ENCODE results near the gene FLT4. TPM values are rescaled to one million over a fixed set of nuclear protein-coding genes. Genes with fewer than 3 reads are reported as not detected.
A peak's percentile ranks its signal among the peaks of the same experiment; 100 is the strongest.
"Not testable (repeated sequence)": the region's sequence is repeated elsewhere in the genome, so short reads cannot be mapped to it uniquely, and the experiment has no call there.

FLT4 gene
- 236 and 480 TPM in 2 replicates for total RNA-seq

- DNase-seq (ENCODE audit: low read depth in 2 of 2) = peak in 1 of 2 donors; percentile 45
These were observed at the start of gene FLT4 for GRCh38 chr5:180649297-180650039. Gene FLT4, minus strand, starts transcription at chr5:180649600. Its CDS starts 55 bp downstream, at chr5:180649545.

- DNase-seq (ENCODE audit: low read depth in 2 of 2) = no peak
These were observed 49.6 kb upstream of the FLT4 start for GRCh38 chr5:180699042-180699441.

DNA sequence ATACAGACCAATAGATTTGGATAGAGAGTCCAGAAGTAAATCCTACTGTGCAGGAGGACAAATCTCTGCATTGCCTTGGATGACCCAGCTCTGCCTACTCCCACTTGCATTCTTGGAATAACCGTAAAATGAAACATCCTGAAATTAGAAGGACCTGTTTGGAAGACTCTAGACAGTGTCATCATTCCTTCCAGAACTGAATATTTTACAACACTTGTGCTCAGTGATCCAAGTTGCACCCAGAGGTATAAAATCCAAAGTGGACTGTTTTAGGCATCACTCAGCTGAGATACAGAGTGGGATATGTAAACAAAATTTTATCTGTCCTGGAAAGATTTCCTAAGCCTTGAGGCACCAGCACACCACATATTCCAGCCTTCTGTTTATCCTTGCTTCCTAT lies 46.7 kb upstream of the FLT4 start:
- DNase-seq (ENCODE audit: low read depth in 2 of 2) = no peak

DNA sequence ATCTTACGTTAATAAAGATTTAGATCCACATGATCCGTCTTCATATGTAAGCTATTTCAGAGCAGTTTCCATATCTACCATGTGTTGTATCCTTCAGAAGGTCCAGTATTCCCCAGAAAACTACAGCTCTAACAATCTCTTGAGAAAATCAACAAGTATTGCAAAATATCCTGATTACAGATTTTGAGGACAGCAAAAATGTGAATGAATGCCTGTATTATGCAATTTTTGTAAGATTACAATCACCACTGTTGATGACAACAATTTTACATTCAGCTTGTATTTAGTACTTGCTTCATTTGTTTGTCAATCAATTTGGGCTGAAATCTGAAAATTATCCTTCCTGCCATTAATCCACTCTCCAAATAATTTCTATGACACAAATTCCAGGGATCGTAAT lies 43.0 kb upstream of the FLT4 start:
- no peak for DNase-seq (ENCODE audit: low read depth in 2 of 2)

DNA sequence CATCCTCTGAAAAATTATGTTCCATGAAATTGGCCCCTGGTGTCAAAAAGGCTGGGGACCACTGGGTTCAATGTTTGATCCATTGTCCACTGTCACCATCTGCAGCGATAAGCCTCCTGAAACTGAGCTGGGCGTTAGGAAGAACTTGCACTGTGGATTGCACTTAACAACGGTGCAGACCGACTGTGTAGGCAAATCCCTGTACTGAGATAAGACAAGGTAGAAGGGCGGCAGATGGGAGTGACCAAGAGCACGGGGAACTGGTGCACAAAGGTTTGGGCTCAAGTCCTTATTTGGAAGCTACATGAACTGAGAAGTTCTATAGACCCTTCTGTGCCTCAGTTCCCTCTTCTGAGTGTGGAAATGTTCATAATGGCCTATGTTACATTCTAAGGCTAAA lies 41.6 kb upstream of the FLT4 start:
- DNase-seq (ENCODE audit: low read depth in 2 of 2) = no peak

GRCh38 chr5:180690562-180690961 lies 41.2 kb upstream of the FLT4 start:
- DNase-seq (ENCODE audit: low read depth in 2 of 2) = no peak

- no peak for DNase-seq (ENCODE audit: low read depth in 2 of 2)
These were observed 40.4 kb upstream of the FLT4 start for GRCh38 chr5:180689775-180690174.

DNA sequence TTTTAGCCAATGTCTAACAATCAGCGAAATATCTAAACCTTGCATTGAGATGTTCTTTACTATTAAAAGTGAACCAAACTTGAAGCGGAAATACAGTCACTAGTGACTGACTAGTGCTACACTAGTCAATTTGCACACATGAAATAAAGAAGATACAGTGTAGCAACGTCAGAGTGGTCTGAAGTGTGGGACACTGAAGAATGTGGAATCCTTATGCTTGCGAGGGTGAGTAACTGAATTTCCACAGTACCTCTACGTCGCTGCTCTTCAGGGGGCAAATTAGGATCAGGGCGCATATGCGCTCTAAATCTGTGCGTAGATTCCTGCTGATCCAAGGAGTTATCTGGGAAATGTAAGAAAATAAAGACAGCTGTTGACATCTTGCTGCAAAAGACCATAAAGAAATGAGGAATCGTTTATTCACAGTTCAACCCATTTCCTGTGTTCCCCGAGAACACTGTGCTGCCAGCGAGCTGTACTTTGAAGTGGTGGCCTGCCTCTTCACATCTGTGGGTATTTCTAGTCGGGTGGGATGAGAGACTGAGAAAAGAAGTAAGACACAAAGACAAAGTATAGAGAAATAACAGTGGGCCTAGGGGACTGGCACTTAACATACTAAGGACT lies 39.8 kb upstream of the FLT4 start:
- DNase-seq (ENCODE audit: low read depth in 2 of 2) = no peak

DNA sequence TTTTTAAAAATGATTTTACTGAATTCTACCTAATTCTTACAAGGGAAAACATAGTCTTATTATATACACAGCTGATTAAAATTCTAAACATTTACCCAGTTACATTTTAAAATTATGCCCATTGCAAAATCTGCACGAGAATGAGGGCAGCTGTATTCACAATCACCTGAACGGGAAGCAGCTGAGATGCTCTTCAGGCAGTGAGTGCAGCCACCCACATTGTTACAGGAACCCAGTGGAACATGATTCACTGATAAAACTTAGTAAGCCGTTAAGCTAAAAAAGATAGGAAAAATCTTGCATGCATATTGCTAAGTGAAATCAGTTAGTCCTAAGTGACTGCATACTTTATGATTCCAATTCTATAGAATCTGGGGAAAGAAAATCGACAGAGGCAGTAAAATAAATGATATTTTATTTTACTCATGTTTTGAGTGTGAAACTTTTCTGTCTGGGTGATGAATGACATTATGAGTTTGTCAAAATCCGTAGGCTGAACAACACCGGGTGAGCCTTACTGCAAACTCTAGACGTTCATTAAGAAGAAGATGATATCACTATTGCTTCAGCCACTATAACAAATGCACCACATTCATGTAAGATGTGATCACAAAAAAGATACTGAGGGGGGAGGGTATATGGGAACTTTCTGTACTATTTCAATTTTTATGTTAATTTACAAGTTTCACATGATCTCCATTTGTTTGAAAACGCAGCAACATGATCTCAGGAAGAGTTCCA lies 39.1 kb upstream of the FLT4 start:
- DNase-seq (ENCODE audit: low read depth in 2 of 2) = no peak

DNA sequence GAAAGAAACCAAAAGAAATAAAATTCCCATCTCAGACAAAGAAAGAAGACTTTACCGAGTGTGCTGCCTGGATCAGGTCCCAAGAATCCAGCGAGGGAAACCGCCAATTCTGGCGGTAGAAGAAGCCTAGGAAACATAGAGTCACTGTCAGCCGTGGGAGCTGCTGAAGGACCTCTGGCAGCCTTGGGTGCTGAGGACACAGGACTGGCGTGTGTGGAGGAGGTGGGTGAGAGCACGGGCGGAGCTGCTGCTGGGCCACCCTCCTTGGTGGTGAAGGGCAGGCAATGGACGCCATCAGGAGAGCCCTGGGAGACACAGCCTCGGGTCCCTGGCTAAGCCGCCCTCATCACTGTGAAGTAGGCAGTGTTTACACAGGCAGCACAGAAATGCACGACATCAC lies 37.4 kb upstream of the FLT4 start:
- not testable (repeated sequence) for DNase-seq (ENCODE audit: low read depth in 2 of 2)

GRCh38 chr5:180684623-180685161 lies 35.3 kb upstream of the FLT4 start:
- no peak for DNase-seq (ENCODE audit: low read depth in 2 of 2)

GRCh38 chr5:180683220-180683922 lies 34.0 kb upstream of the FLT4 start:
- no peak for DNase-seq (ENCODE audit: low read depth in 2 of 2)

GRCh38 chr5:180682560-180682959 lies 33.2 kb upstream of the FLT4 start:
- DNase-seq (ENCODE audit: low read depth in 2 of 2) = no peak

DNA sequence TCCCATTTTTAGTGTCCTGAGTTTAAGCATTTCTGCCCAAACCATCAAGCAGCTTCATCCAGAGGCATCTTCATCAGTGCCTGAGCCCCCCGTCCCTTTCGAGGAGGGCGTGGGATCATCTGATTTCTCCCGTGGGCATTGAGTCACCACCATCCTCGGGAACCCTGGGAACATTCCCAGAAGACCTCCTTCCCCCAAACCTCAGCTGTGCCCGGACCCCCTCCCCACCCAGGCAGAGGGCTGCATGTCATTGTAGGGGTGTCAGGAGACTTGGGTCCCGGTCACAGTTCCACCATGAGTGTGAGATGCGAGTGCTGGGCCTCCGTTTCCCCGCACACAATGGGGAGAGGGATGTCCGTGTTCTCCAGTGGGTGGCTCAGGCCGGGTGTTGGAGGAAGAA lies 32.6 kb upstream of the FLT4 start:
- DNase-seq (ENCODE audit: low read depth in 2 of 2) = not testable (repeated sequence)

DNA sequence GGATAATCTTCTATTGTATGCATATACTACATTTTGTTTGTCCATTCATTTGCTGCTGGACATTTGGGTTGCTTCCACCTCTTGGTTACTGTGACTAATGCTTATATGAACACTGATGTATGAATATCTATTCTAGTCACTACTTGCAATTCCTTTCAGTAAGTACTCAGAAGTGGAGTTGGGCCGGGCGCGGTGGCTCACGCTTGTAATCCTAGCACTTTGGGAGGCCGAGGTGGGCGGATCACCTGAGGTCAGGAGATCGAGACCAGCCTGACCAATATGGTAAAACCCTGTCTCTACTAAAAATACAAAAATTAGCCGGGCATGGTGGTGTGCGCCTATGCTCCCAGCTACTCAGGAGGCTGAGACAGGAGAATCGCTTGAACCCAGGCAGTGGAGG lies 28.9 kb upstream of the FLT4 start:
- DNase-seq (ENCODE audit: low read depth in 2 of 2) = not testable (repeated sequence)

- DNase-seq (ENCODE audit: low read depth in 2 of 2) = no peak
These were observed 25.7 kb upstream of the FLT4 start for GRCh38 chr5:180675036-180675635.

- DNase-seq (ENCODE audit: low read depth in 2 of 2) = not testable (repeated sequence)
These were observed 24.7 kb upstream of the FLT4 start for GRCh38 chr5:180674090-180674475.

DNA sequence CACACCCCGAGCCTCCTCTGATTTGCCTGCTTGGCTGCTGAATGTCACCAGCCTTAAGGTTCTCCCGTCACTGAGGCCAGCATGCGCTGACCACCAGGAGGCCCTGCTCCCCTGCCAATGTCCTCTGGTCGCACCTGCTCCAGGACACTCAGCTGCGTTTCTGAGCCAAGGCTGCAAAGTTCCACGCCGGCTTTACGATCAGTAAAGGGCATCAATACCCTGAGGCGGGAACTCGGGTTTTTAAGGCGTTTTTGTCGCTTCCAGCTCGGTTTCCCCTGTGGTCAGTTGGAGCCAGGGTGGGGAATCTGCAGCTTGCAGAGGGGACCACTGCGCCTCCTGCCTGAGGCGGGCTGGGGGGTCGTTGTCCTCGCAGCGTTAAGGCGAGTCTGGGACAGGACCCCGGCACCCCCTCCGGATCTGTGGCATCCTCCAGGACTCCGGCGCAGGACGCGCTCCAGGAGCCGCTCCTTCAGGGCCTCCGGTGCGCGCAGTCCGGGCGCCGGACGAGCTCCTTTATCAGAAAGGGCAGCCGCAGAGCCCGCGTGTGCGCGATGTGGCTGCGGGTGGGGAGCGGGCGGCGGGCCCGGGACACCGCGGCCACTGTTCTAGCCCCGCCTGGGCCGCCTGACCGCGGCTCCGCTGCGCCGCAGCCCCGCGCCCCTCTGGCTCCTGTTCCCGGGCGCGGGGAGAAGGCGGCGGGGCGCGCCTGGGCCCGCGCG lies 24.1 kb upstream of the FLT4 start:
- peak; percentile 16 to 29 for DNase-seq (ENCODE audit: low read depth in 2 of 2)

GRCh38 chr5:180671958-180672524 lies 22.6 kb upstream of the FLT4 start:
- not testable (repeated sequence) for DNase-seq (ENCODE audit: low read depth in 2 of 2)
